T-helper 1 cell treated with Interleukin-12 subunit alpha and Interleukin-12 subunit beta and Interleukin-4 antibody, amounts not matched to agents 30 μg/mL and 1 μg/mL, for 36 hours (primary cell): Measurements from ENCODE around the gene PRAMEF12.
"Not testable (repeated sequence)": the region's sequence is repeated elsewhere in the genome, so short reads cannot be mapped to it uniquely, and the experiment has no call there.

Experiments
- H3K27ac Mint-ChIP-seq: one replicate; pipeline ENCODE4 v1.8.0; 2021; ENCODE audit warnings: mild to moderate bottlenecking, mixed read lengths
- H3K27me3 Mint-ChIP-seq: one replicate; pipeline ENCODE4 v1.8.0; 2021; ENCODE audit warnings: low read depth, mixed read lengths
- H3K36me3 Mint-ChIP-seq: one replicate; pipeline ENCODE4 v1.8.0; 2021; ENCODE audit warnings: low read depth, mixed read lengths
- H3K4me1 Mint-ChIP-seq: one replicate; pipeline ENCODE4 v1.8.0; 2021; ENCODE audit warnings: low read depth, mixed read lengths
- H3K4me3 Mint-ChIP-seq: one replicate; pipeline ENCODE4 v1.8.0; 2021; ENCODE audit warnings: mild to moderate bottlenecking, moderate library complexity, mixed read lengths
- H3K9me3 Mint-ChIP-seq: one replicate; pipeline ENCODE4 v1.8.0; 2021; ENCODE audit warnings: mixed read lengths

PRAMEF12 gene

DNA sequence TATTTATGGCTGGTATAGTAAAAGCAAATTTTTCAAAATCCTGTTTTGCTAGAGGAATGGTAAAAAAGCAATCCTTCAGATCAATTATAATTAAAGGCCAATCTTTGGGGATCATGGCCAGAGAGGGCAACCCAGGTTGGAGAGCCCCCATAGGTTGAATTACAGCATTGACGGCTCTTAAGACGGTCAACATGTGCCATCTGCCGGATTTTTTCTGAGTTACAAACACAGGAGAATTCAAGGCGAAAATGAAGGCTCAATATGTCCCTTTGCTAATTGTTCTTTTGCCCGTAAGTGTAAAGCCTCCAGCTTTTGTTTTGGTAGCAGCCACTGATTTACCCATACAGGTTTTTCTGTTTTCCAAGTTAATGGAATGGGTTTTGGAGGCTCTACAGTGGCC, 8.0 kb downstream of the PRAMEF12 start:
- not testable (repeated sequence) for H3K27me3 Mint-ChIP-seq, H3K27ac Mint-ChIP-seq, H3K4me1 Mint-ChIP-seq, H3K36me3 Mint-ChIP-seq, H3K4me3 Mint-ChIP-seq
- H3K9me3 Mint-ChIP-seq, result peaks cover 19% of the 10 kb centered on the region

DNA sequence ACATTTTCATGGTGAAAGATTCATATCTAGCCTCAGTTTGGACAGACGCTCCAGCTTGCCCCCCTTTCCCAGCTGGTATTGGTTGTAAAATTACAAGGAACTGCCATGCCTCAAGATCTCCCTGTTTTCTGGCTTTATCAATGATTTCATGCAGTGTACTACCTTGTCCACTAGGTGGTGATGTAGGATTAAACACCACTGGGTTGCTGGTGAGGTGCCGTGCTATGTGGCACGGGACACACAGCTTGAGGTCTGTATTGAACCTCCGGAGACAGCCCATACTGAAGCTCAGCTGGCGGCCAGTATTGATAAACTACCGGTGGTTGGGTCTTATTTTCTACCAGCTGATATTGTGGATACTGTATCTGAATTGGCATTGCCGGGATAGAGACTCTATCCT, 10.2 kb downstream of the PRAMEF12 start:
- H3K4me1 Mint-ChIP-seq, H3K27me3 Mint-ChIP-seq: not testable (repeated sequence)
- H3K9me3 Mint-ChIP-seq, result peaks cover 19% of the 10 kb centered on the region

DNA sequence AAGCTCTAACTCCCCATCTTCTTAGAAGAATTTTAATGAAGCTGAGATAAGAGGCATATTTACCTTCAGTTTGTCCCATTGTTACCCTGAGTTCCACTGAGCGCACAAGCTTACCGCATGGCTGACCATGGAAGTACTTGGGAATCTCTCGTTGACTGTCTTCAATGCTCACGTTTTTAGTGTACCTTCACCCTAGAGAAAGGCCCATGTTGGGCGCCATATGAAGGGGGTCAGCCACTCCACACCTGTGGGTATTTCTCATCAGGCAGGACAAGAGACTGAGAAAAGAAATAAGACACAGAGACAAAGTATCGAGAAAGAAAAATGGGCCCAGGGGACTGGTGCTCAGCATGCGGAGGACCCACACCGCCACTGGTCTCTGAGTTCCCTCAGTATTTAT, 11.2 kb downstream of the PRAMEF12 start:
- H3K4me3 Mint-ChIP-seq, H3K36me3 Mint-ChIP-seq, H3K4me1 Mint-ChIP-seq, H3K27ac Mint-ChIP-seq, H3K27me3 Mint-ChIP-seq: not testable (repeated sequence)
- H3K9me3 Mint-ChIP-seq, result peaks cover 19% of the 10 kb centered on the region

More for the DNA sequence above, 10.2 kb downstream of the PRAMEF12 start:
- H3K4me3 Mint-ChIP-seq, H3K36me3 Mint-ChIP-seq, H3K27ac Mint-ChIP-seq: not testable (repeated sequence)

GRCh38 chr1:12791097-12791496, 17.6 kb downstream of the PRAMEF12 start, which contains the start of gene PRAMEF1:
PRAMEF1 (plus strand) TSS chr1:12791397; CDS start chr1:12793228, 1,831 bp downstream.
- not testable (repeated sequence) for H3K27me3 Mint-ChIP-seq, H3K9me3 Mint-ChIP-seq, H3K27ac Mint-ChIP-seq, H3K36me3 Mint-ChIP-seq, H3K4me3 Mint-ChIP-seq, H3K4me1 Mint-ChIP-seq

DNA sequence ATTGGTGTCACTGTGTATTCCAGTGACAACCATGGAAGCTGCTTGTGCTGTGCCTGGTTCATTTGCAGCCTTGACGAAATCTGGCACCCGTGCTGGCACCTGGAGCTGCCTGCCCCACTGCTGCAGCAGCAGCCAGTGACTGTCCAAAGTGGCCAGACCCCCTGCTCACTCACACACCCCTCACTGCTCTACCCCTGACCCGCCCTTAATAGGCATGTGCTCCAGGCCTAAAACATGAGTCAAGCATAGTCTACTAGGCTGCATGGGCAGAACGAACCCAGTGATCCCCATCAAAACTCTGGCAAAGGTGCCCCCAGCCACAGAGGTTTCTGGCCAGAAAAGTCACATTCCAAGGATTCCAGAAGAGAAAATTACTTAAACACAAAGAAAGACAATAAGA, 25.4 kb downstream of the PRAMEF12 start:
- H3K4me1 Mint-ChIP-seq, result no peaks in the 10 kb centered on the region
- H3K27me3 Mint-ChIP-seq, result peaks cover 4% of the 10 kb centered on the region
- no peaks in the 10 kb centered on the region for H3K9me3 Mint-ChIP-seq
- H3K36me3 Mint-ChIP-seq, result no peaks in the 10 kb centered on the region
- no peak overlapping the region for H3K4me3 Mint-ChIP-seq
- H3K27ac Mint-ChIP-seq, result no peak overlapping the region

DNA sequence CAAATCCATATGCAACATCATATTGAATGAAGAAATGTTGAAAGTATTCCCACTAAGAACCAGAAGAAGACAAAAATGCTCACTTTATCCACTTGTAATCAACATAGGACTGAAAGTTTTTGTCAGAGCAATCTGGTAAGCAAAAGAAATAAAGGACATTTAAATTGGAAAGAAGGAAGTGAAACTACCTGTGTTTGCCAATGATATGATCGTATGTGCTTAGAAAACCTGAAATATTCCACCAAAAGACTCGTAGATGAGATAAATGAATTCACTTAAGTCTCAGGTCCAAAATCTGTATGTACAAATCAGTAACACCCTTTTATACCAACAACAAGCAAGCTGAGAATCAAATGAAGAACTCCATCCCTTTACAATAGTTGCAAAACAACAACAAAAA, 26.2 kb downstream of the PRAMEF12 start:
- H3K4me1 Mint-ChIP-seq, result no peaks in the 10 kb centered on the region
- H3K27me3 Mint-ChIP-seq, result peaks cover 6% of the 10 kb centered on the region
- no peak overlapping the region for H3K27ac Mint-ChIP-seq
- H3K9me3 Mint-ChIP-seq, result peaks cover 3% of the 10 kb centered on the region
- no peak overlapping the region for H3K4me3 Mint-ChIP-seq
- no peaks in the 10 kb centered on the region for H3K36me3 Mint-ChIP-seq

DNA sequence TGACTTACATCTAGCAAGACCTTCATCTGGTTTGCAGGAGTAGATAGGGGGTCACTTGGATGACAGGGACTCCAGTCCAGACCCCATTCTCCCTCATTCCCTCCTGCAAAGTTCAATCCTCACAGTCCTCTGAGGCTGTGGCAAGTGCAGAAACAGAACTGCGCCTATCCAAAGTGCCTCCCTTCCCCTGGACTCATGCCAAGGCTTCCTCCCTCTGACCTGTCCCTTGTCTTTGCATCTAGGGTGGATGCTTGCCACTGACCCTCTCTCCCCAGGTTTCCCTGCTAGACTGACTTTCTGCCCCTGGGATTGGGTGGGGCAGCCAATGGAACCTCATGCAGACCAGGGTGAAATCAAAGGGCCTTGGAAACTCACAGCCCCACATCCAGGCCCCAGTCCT, 36.4 kb downstream of the PRAMEF12 start:
- no peaks in the 10 kb centered on the region for H3K36me3 Mint-ChIP-seq
- no peaks in the 10 kb centered on the region for H3K4me1 Mint-ChIP-seq
- H3K27me3 Mint-ChIP-seq, result peaks cover 10% of the 10 kb centered on the region
- H3K4me3 Mint-ChIP-seq, result no peak overlapping the region
- H3K27ac Mint-ChIP-seq, result no peak overlapping the region
- peaks cover 12% of the 10 kb centered on the region for H3K9me3 Mint-ChIP-seq

DNA sequence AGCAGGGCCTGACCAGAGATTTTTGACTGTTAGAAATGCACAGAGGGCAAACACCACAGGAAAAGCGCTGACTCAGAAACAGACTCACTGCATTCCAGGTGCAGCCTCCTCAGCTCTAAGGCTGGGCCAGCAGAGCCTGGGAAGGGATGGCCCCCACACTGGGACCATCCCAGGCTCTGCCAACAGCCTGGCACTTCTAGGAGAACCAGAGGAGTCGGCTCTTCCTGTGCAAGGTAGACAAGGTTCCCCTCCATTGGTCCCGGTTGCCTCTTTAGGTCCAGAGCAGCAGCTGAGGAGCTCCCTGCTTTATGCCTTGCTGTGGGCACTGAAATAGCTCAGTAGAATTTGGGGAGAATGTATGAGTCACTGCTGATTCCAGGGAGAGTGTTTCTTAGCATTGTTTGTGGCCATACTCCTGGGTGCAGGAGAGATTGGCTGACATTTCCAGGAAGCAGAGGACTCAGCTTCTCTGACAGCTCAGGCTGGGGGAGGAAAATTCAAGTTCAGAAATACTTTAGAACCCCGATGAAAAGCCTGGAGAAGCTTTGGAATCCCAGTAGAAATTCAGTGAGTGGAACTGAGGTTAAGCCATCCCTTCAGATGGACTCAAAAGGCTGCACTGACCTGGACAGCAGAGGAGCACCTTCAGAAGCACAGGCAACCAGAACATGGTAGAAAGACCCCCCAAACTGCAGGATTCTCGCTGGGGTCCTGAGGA, 37.3 kb downstream of the PRAMEF12 start:
- Mint-ChIP-seq H3K27me3 (peaks cover 5% of the 10 kb centered on the region), H3K36me3 (no peaks in the 10 kb centered on the region)

DNA sequence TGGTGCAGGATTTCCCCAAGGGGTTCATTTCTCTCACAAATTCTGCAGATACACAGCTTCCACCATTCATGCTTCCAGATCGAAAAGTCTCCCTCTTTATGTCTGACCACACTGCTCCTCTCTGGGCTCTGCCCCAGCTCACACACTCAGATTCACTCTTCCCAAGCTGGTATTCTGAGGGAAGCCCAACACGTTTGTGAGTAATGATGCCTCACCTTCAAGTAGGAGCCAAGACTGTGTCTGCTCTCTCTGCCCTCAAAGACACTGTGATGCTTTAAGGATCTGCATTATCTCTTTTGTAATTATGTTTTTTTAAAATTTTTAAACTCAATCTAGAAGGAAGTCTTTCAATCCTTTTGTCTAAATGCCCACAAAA, 37.9 kb downstream of the PRAMEF12 start:
- Mint-ChIP-seq H3K36me3 (no peaks in the 10 kb centered on the region), H3K4me1 (no peaks in the 10 kb centered on the region), H3K27ac (no peak overlapping the region), H3K9me3 (peaks cover 7% of the 10 kb centered on the region), H3K27me3 (peaks cover 5% of the 10 kb centered on the region), H3K4me3 (no peak overlapping the region)

More for the DNA sequence above, 37.3 kb downstream of the PRAMEF12 start:
- Mint-ChIP-seq H3K27ac (no peak overlapping the region), H3K4me3 (no peak overlapping the region), H3K4me1 (no peaks in the 10 kb centered on the region), H3K9me3 (peaks cover 7% of the 10 kb centered on the region)

DNA sequence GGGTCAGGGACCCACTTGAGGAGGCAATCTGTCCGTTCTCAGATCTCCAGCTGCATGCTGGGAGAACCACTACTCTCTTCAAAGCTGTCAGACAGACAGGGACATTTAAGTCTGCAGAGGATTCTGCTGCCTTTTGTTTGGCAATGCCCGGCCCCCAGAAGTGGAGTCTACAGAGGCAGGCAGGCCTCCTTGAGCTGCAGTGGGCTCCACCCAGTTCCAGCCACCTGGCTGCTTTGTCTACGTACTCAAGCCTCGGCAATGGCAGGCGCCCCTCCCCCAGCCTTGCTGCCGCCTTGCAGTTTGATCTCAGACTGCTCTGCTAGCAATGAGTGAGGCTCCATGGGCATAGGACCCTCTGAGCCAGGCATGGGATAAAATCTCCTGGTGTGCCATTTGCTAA, 45.5 kb downstream of the PRAMEF12 start:
- peaks cover 12% of the 10 kb centered on the region for H3K27me3 Mint-ChIP-seq
- not testable (repeated sequence) for H3K4me3 Mint-ChIP-seq, H3K27ac Mint-ChIP-seq, H3K36me3 Mint-ChIP-seq, H3K9me3 Mint-ChIP-seq, H3K4me1 Mint-ChIP-seq
